ENCODE results near the gene TMEM9B. TPM values are rescaled to one million over a fixed set of nuclear protein-coding genes. Genes with fewer than 3 reads are reported as not detected.

The TMEM9B gene
- total RNA-seq, 4 donors from 2014 or later: 29.4 to 45.3 (median 40.1) TPM

DNA sequence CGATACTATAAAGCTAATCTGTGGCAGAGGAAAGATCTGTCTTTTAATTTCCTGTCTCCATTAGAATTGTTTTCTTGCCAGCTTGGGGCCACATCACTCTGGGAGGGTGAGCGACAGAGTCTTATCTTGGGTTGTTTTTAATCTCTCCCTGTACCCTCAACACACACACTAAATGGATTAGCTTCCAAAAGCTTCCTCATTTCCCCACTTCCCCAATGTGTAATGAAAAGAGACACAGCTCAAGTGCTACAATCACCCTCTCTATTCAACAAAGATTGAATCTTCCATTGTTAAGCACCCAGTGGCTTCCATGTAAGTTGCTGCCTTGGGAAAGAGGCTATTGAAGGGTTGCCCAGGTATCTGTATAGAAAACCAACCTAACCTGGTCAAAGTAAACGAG lies 15.4 kb downstream of the TMEM9B start:
- peaks cover 0 to 58% of the 10 kb centered on the region in 2 donors for H3K36me3 ChIP-seq
- intact Hi-C loops (cut with DNase I; ENCODE audit: low total_unique reads) (no loop called here), in situ Hi-C loops (cut with MboI; ENCODE audit: low sequenced_read_pairs in 4 of 4) (no loop called here)
- H3K9me3 ChIP-seq: no peaks in the 10 kb centered on the region
- no peaks in the 10 kb centered on the region for H3K27me3 ChIP-seq
- DNase-seq (no peak), ATAC-seq (no peak)
- no peak for TF ChIP-seq POLR2A (IDR thresholded peaks at IDR 0.05)
- TF ChIP-seq, protein P1, sequence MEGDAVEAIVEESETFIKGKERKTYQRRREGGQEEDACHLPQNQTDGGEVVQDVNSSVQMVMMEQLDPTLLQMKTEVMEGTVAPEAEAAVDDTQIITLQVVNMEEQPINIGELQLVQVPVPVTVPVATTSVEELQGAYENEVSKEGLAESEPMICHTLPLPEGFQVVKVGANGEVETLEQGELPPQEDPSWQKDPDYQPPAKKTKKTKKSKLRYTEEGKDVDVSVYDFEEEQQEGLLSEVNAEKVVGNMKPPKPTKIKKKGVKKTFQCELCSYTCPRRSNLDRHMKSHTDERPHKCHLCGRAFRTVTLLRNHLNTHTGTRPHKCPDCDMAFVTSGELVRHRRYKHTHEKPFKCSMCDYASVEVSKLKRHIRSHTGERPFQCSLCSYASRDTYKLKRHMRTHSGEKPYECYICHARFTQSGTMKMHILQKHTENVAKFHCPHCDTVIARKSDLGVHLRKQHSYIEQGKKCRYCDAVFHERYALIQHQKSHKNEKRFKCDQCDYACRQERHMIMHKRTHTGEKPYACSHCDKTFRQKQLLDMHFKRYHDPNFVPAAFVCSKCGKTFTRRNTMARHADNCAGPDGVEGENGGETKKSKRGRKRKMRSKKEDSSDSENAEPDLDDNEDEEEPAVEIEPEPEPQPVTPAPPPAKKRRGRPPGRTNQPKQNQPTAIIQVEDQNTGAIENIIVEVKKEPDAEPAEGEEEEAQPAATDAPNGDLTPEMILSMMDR (IDR thresholded peaks at IDR 0.05 in 4 of 5, conservative IDR thresholded peaks at IDR 0.05 in 1 of 5): no peak
- H3K4me1 ChIP-seq: no peaks in the 10 kb centered on the region
- H3K27ac ChIP-seq: no peak overlapping the region
- H3K4me3 ChIP-seq: no peak overlapping the region

DNA sequence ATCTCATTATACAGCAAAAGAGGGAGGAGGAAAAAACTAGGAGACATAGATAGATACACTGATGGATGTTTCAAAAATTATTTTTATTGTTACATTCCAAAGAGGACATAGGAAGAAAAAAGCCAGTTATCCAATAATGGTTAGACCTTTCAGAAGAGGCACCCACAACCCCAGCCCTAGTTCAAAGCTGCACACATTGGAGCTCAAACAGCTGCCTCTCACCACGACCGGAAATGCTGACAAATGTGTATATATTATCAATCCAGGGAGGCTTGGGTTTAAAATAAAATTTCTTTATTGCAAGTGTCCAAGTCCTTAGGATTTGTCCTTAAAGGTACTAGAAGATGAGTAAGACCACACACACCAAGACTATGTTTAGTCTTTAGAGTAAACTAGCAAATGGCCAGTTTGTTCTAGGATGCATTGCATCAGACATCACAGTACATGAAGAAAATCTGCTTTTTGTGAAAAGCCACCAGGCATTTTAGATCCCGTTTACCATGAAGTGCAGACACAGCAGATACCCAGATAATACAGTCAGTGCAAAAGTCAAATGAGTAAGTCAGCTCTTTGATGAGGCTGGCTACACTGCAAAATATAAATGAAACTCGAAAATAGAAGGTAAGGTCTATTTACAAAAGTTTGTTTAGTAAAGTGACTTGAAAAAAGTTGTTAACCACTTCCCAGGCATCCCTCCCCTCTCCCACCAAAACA lies 16.9 kb downstream of the TMEM9B start:
- Histone ChIP-seq H3K27ac (no peak overlapping the region), H3K4me3 (no peak overlapping the region), H3K9me3 (no peaks in the 10 kb centered on the region), H3K27me3 (no peaks in the 10 kb centered on the region), H3K4me1 (no peaks in the 10 kb centered on the region), H3K36me3 (peaks cover 0 to 45% of the 10 kb centered on the region in 2 donors)
- in situ Hi-C loops (cut with MboI; ENCODE audit: low sequenced_read_pairs in 4 of 4) (no loop called here), intact Hi-C loops (cut with DNase I; ENCODE audit: low total_unique reads) (no loop called here)
- DNase-seq (no peak), ATAC-seq (no peak)
- TF ChIP-seq POLR2A (IDR thresholded peaks at IDR 0.05): no peak
- TF ChIP-seq, protein P1 (IDR thresholded peaks at IDR 0.05 in 4 of 5, conservative IDR thresholded peaks at IDR 0.05 in 1 of 5): no peak

DNA sequence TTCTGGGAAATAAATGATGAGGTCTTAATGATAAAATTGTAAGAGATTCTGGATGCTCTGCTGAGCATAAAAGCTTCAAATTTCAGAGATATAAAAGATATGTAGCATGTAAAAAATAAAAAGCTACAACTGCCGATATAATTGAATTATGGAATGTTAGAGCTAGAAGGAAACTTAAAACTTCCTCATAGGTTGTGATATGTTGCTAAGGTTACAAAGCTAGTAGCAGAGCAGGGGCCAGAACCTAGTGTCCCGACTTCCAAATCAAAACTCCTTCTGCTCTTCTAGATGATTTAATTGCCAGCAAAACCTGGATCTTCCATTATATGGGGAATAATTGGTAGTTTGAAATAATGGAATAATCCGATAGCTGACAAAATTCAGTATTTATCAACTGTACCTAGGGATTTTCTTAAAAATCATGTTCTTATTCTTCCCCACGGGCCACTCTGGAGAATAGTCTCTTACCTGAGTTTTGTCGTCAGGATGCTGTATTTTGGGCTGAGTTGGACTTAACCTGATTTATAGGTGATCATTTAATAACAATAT lies 21.6 kb downstream of the TMEM9B start, which contains the start of gene ASCL3:
Gene ASCL3 (minus strand): TSS at position 499 of the 549 bp plus-strand sequence. CDS start 4,855 bp downstream, outside the sequence.
- H3K36me3 ChIP-seq: peaks cover 0 to 9% of the 10 kb centered on the region in 2 donors
- intact Hi-C loops (cut with DNase I; ENCODE audit: low total_unique reads) (no loop called here), in situ Hi-C loops (cut with MboI; ENCODE audit: low sequenced_read_pairs in 4 of 4) (no loop called here)
- H3K4me1 ChIP-seq: no peaks in the 10 kb centered on the region
- H3K27ac ChIP-seq: no peak within 1 kb of the TSS
- no peak within 1 kb of the TSS for H3K4me3 ChIP-seq
- TF ChIP-seq POLR2A (IDR thresholded peaks at IDR 0.05): no peak
- TF ChIP-seq, protein P1 (IDR thresholded peaks at IDR 0.05 in 4 of 5, conservative IDR thresholded peaks at IDR 0.05 in 1 of 5): no peak
- DNase-seq (no peak), ATAC-seq (no peak)
- no peaks in the 10 kb centered on the region for H3K9me3 ChIP-seq
- H3K27me3 ChIP-seq: no peaks in the 10 kb centered on the region

DNA sequence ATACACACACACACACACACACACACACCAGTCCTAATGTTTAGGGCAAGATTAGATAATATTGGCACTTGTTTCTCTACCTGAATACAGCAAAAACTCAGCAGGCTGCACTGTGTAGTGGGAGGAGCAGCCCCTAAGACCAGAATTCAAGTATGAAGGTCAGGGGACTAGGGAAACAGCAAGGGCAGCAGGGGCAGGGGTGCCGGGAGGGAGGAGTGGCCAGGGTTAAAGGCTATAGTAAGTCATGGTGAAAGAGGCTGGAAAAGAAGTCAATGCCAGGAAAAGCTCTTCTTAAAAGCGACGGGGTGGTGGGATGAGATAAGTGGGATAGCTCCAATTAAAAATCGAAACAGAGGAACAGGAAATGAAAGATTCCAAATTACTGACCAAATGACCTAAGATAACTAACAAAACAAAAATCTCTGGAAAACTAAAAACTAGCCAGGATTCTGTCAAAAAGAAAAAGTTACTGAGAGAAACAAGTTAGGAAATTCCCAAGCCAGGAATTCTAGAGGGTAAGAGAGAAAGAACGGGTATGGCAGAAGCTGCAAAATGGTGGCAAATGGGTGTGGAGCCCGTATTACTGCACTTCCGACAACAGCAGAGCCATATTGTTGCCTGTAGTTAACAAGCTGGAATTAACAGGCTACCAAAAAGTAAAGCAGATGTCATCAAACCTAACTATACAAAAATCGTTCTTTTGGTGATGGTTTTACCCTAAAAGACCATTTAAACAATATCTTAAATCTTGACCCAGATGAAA lies 22.7 kb downstream of the TMEM9B start:
- no peak for DNase-seq
- TF ChIP-seq POLR2A (IDR thresholded peaks at IDR 0.05): no peak
- TF ChIP-seq, protein P1 (IDR thresholded peaks at IDR 0.05 in 4 of 5, conservative IDR thresholded peaks at IDR 0.05 in 1 of 5): no peak
- H3K27ac ChIP-seq: no peak overlapping the region
- H3K9me3 ChIP-seq: no peaks in the 10 kb centered on the region
- no peaks in the 10 kb centered on the region for H3K36me3 ChIP-seq
- in situ Hi-C loops (cut with MboI; ENCODE audit: low sequenced_read_pairs in 4 of 4) (no loop called here), intact Hi-C loops (cut with DNase I; ENCODE audit: low total_unique reads) (no loop called here)
- no peak overlapping the region for H3K4me3 ChIP-seq
- no peak for ATAC-seq
- H3K4me1 ChIP-seq: no peaks in the 10 kb centered on the region
- H3K27me3 ChIP-seq: no peaks in the 10 kb centered on the region

All from gastrocnemius medialis (tissue), 4 donors.